ENCODE measurements around the gene TUBA8.
"Not testable (repeated sequence)": the region's sequence is repeated elsewhere in the genome, so short reads cannot be mapped to it uniquely, and the experiment has no call there.

Gene TUBA8

DNA sequence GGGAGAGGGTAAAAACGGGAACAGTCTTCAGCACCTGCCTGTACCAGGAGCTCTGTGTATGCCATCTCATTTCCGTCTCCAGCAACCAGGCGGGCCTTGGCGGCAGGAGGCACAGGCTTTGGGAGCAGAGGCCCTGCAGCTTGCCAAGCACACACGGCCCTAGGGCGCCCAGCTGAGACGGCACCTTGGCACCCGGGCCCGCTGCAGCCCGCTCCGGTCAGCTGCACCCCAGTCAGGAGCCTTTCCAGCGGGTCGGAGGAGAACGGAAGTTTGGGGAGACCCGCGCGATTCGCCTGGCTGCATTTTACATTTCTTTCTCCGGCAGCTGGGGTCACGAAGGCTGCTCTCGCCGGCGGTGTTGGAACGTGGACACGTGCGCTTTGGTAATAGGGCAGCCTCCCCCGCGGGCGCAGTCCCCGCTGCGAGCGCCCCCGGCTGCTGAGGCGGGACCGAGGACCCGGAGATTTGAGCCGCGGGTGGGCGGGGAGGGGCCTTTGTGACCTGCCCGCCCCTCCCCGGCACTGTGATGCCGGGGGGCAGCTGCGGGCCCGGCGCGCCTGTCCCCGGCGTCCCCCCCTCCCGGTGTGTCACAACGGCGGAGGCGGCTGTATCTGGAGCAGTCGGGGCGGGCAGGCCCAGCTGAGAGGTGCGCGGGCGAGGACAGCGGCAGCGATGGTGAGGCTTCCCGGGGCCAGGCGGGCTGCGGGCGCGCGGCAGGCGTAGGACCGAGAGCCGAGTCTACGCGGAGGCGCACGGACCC is at the start of gene TUBA8:
TUBA8 (plus strand) TSS at position 616 of the 760 bp plus-strand sequence; CDS start at position 673, 57 bp downstream.
- DNase-seq (ENCODE audit: low spot score): peak; percentile 62

GRCh38 chr22:18062421-18062820 is 48.2 kb upstream of the TUBA8 start:
- DNase-seq (ENCODE audit: low spot score): no peak

DNA sequence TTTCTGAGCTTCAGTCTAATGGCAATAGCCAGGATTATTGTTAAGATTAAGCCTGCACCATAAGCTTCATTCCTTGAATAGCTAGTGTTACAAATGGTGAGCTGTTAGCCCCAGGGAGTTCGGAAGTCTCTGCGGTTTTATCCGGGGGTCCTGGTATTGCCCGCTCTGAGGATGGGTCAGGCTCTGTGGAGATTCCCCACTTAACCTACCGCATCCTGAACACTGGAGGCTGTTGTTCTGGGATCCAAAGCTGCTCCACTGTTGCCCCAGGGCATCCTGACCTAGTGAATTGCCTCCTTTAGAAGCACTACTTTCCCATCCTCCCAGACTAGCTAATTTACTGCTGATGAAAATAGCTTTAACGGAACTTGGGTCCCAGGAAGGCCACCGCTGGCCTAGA is 47.3 kb upstream of the TUBA8 start:
- DNase-seq (ENCODE audit: low spot score): no peak

DNA sequence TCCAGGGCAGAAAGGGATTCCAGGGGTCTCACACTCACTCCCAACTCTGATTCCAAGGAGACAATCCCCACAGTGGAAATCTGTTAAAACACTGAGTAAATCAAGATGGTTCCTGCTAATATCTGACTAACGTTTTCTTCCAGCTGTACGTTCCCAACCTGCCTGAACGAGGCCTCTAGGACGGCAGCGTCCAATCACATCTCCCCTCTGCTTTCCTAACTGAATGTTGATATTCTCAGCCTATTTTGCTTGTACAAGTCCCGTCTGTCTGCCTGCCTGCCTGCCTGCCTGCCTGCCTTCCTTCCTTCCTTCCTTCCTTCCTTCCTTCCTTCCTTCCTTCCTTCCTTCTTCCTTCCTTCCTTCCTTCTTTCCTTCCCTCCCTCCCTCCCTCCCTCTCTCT is 46.9 kb upstream of the TUBA8 start:
- not testable (repeated sequence) for DNase-seq (ENCODE audit: low spot score)

DNA sequence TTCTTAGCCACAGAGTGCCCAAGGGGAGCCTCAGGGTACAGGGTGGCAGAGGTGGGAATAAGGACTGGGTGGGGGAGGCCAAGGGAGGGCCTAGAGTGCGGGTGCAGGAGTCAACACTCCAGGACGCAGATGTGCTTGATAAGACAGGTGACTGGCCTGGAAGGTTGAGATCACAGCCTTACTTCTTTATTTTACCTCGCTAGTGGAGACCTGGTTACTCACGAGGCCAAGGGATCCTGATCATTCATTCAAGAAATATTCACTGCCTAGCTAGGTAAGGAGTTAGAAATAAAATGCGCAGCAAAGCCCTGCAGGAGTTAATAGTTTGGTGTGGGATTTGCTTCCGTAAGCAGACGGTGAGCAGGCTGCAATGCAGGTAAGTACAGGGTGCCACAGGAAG is 46.0 kb upstream of the TUBA8 start:
- no peak for DNase-seq (ENCODE audit: low spot score)

- DNase-seq (ENCODE audit: low spot score): peak; percentile 46
These were observed 45.4 kb upstream of the TUBA8 start for GRCh38 chr22:18065256-18065655.

DNA sequence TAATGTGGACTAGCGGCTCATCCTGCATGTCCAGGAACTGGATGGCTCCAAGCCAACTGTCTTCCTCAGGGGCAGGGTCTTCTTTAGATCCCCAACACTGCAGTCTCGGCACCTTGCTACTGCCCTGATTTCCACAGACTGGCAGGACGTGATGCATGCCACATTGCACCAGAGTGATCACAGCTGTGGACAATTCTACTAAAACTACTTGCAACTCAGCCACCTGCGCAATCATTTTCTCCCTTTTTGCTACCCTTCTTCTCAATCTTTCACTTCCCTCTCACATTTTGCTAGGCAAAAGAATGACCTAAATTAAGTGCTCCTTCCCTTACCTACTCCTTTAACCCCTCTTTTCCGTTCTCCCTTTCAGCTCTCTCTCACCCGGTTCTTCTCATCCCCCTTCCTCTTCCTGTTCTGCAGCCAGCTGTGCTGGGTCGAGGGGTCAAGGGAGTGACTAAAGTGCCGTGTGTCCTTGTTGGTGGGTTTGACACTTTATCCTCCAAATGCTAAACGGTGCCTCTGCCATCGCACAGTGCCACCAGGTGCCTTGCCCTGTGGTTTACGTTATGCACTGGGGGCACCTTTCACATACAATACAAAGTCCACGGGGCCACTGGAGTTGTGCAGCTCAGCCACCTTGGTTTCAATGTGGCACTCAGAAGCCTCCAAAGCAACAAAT is 44.3 kb upstream of the TUBA8 start:
- peak; percentile 78 for DNase-seq (ENCODE audit: low spot score)

DNA sequence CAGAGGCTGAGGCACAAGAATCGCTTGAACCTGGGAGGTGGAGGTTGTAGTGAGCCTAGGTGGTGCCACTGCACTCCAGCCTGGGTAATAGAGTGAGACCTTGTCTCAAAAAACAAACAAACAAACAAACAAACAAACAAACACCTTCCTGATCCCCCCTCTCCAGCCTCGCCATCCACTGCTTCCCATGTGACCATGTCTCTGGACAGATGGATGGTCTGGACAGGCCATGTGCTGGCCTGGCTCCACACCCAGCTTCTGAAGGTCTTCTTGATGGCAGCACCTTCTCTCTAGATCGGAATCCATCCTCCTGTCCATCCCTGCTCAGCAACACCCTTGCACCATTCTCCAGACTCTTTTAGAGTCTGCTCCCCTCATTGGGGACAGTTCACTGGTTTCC is 43.5 kb upstream of the TUBA8 start:
- DNase-seq (ENCODE audit: low spot score): no peak

- DNase-seq (ENCODE audit: low spot score): no peak
These were observed 42.9 kb upstream of the TUBA8 start for GRCh38 chr22:18067548-18068341.

DNA sequence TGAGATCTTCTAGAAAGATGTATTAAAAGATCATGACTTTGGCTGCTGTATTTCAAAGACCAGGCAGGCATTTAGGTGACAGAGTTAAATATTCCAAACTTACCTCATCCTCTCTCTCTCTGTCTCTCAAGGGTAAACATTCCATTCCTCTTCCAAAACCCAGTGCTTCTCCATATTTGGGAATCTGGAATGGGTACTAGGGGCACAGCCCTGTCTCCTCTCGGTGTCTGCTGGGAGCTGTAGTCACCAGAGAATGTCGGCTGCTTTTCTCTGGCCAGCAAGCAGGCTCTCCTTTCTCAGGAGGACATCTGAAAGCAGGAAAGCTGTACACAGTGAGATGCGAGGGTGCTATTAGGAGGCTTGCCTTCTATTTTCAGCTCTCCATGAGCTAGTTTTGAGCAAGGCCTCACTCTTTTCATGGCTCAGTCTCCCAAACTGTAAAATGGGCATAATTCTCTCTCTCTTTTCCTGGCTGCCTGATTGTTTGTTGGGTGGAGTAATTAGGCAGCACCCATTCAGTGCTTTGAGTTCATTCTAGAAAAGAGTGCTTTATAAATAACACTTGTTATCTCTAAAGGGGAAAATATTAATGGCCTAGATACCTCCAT is 42.1 kb upstream of the TUBA8 start:
- DNase-seq (ENCODE audit: low spot score): no peak

DNA sequence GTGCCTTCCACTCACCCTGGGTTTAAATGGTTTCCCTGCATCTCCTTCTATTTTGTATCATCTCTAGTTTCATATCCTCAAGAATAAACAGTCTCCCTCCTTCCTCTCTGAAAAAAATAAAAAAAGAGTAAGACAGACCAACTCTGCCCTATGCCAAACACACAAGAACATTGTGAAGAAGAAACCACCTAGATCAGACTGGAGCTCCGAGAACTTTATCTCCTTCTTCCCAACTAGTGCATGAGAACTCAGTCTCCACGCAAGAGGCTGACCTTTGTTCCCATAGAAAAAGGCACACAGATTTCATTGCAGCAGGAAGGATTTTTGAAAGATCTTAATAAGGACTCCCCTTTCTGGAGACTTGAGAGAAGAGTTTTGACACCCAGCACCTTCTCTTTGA is 41.6 kb upstream of the TUBA8 start:
- no peak for DNase-seq (ENCODE audit: low spot score)

DNA sequence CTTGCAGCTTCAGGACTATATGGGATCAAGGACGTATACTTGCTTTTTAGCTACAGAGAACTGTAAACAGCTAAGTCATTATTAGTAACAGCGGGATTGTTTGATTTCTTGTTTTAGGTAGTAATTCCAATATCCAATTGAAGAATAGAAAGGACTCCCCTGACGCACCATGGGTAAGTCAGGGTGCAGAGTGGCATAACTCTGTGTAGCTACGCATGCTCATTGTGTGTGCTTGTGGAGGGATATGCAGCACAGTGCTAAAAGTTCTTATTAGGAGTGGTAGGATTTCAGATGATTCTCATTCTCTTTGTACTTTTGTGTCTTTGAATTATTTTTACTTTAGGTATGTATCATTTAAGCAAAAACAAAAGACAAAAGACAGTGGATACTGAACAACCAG is 40.6 kb upstream of the TUBA8 start:
- no peak for DNase-seq (ENCODE audit: low spot score)

DNA sequence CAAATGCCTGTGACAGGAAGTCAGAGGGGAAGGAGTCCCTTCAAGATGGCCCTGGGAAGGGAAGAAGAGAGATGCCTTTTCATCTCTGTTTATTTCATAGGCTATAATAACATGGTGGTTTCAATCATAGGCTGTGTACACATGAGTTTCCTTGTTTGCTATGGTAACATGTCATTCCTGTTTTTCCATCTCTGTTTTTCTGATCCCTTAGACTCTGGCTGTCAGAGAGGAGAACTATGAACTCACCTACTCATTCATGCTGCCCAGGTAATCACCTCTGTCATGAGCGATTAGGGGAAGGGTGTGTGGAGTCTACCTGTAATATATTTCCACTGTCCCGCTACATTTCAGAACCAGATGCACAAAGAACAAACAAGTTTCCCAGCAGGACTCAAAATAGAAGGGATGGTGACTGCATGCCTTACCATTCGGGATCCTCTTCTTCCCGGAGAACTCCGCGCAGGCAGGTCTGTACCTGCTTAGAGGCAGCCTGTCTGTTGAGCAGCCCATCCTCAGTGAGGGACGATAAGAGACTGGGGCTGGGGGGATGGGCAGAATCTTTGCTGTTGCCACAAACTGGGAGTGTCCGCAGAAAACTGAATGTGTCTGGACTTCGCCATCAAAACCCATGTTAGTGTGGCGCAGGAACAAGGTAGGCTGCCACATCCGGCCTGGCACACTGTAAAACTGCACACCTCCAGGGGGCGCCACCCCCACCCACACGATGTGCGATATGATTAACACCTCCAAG is 39.9 kb upstream of the TUBA8 start:
- DNase-seq (ENCODE audit: low spot score): no peak

GRCh38 chr22:18071307-18071967 is 39.2 kb upstream of the TUBA8 start:
- peak; percentile 66 for DNase-seq (ENCODE audit: low spot score)

GRCh38 chr22:18071968-18072310 is 38.7 kb upstream of the TUBA8 start:
- DNase-seq (ENCODE audit: low spot score): peak; percentile 56

DNA sequence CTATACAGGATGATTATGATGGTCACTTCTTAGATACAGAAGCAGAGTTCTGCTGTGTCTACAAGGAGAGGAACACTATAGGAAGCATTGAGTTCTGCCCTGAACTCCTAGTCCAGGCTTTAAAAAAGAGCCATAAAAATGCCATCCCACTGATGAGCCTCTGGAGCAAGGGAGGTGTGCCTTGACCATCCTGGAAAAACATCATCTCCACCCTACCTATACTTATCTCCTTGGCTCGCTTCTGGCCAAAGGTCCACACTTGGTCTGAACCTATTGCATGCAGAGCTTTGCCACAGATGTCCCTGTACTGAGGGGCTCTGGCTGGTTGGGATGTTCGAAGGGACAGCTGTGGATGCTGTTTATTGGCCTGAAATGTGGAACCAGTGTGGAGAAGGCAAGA is 37.1 kb upstream of the TUBA8 start:
- DNase-seq (ENCODE audit: low spot score): no peak

- DNase-seq (ENCODE audit: low spot score): not testable (repeated sequence)
These were observed 36.7 kb upstream of the TUBA8 start for GRCh38 chr22:18073927-18074326.

GRCh38 chr22:18075101-18075719 is 35.4 kb upstream of the TUBA8 start:
- no peak for DNase-seq (ENCODE audit: low spot score)

DNA sequence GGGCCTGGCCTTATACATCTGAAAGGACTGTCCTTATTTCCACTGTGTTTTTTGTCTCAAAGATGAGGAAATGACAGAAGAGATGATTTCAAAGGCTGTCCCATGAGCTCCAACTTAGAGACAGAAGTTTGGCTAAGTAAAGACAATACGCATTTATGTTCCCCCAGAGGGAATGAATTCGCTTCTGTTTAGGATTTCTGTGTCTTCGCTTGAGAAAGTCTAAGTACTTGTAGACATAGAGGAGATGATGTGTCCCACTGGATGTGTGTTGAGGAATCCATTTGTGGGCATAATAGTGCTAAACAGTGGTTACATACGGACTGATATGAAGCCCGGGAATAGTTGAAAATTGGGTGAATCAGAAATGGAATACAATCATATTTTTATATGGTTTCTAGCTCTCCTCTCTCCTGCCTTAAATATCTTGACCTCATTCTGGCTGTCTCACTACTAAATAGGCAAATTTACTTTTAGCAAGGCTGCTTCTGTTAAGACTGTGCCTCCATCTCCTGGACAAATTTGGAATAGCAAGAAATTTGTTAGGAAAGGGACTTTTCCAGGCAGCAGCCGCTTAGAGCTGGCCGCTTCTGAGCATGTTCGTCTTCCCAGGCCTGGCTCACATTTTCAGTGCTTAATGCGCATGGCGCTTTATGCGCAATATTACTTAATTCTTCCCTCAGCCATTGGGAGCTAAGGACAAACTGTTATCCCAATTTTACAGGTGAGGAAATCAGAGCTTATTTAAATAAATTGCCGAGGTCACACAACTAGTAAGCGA is 34.7 kb upstream of the TUBA8 start:
- DNase-seq (ENCODE audit: low spot score): peak; percentile 91

GRCh38 chr22:18077087-18077638 is 33.4 kb upstream of the TUBA8 start:
- peak; percentile 20 for DNase-seq (ENCODE audit: low spot score)

All from NAMALWA (cell line).